Gastroesophageal sphincter (tissue), 3 donors: ENCODE measurements around the gene GNPTG.

ENCODE experiments used
- POLR2A ChIP-seq, 2 donors: fragments of 450-650 bp; IDR thresholded peaks; one replicate each; pipeline ENCODE4 v1.6.1; 2017; ENCODE audit warnings: antibody characterized with exemption in 2 of 2, mild to moderate bottlenecking in 2 of 2, moderate library complexity in 1 of 2
- POLR2AphosphoS5 ChIP-seq: sonication (generic); formaldehyde crosslinking; IDR thresholded peaks from one replicate; pipeline ENCODE4 v1.6.1; 2017; ENCODE audit warnings: antibody characterized with exemption
- TF ChIP-seq, protein P1 (sequence below), 4 experiments: fragments of 200-600 bp in 2 of 4; fragments of 450-650 bp in 2 of 4; sonication (generic) in 1 of 4; IDR thresholded peaks; one replicate each; pipeline ENCODE4 v1.5.1; 2017 to 2019; ENCODE audit warnings: antibody characterized with exemption in 4 of 4, mild to moderate bottlenecking in 2 of 4, moderate library complexity in 2 of 4

DNA sequence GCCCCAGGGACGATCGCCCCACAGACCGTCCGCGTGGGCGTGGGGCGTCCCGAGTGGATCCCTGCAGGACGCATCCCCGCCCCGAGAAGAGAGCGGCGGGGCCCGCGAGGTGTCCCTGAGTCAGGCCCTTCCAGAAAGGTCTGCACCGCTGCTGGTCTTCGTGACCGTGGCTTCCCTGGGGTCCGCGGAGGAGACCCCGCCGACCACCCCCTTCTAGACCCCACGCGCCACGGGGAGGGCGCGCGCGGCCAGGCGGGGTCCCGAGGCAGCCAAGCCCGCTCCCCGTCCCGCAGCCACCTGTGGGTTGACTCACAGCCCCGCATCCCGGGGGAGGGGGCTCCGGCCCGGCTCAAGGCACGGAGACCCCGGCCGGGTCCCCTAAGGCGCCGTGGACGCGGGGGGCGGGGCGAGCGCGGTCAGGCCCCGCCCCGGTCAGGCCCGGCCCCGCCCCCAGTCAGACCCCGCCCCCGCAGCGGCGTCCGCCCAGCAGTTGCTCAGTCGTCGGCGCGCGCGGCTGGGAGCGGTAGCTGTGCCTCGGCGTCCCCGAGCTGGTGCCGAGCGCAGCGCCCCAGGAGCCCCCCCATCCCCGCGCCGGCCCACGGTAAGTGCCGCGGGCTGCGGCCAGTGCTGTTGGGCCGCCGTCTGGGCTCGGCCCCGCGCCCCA, 18.4 kb upstream of the GNPTG start, which contains the start of gene BAIAP3:
- TF ChIP-seq, protein P1, sequence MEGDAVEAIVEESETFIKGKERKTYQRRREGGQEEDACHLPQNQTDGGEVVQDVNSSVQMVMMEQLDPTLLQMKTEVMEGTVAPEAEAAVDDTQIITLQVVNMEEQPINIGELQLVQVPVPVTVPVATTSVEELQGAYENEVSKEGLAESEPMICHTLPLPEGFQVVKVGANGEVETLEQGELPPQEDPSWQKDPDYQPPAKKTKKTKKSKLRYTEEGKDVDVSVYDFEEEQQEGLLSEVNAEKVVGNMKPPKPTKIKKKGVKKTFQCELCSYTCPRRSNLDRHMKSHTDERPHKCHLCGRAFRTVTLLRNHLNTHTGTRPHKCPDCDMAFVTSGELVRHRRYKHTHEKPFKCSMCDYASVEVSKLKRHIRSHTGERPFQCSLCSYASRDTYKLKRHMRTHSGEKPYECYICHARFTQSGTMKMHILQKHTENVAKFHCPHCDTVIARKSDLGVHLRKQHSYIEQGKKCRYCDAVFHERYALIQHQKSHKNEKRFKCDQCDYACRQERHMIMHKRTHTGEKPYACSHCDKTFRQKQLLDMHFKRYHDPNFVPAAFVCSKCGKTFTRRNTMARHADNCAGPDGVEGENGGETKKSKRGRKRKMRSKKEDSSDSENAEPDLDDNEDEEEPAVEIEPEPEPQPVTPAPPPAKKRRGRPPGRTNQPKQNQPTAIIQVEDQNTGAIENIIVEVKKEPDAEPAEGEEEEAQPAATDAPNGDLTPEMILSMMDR (IDR thresholded peaks at IDR 0.05), result no peak
- no peak for TF ChIP-seq POLR2AphosphoS5
- no peak for TF ChIP-seq POLR2A (IDR thresholded peaks at IDR 0.05)
